Activated T-helper 1 cell treated with Interleukin-2 at 50 U/mL for 16 hours (primary cell): Measurements from ENCODE around the gene PLA2G4E.

Experiments used
- DNase-seq: peaks from one replicate; pipeline ENCODE4 v3.0.0-alpha.2; 2020; ENCODE audit warnings: low read depth

PLA2G4E gene

DNA sequence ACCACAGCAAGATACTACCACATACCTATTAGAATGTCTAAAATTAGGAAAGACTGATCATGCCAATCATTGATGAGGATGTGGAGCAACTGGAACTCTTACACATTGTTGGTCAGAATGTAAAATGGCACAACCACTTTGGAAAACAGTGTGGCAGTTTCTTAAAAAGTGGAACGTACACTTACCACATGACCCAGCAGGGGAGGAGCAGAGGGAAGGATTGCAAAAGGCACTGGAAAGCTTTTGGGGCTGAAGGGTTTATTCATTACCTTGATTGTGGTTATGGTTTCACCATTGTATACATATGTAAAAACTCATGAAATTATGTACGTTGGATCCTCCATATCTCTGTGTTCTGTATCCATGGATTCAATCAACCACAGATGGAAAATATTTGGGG, 45.2 kb downstream of the PLA2G4E start:
- DNase-seq = no peak

DNA sequence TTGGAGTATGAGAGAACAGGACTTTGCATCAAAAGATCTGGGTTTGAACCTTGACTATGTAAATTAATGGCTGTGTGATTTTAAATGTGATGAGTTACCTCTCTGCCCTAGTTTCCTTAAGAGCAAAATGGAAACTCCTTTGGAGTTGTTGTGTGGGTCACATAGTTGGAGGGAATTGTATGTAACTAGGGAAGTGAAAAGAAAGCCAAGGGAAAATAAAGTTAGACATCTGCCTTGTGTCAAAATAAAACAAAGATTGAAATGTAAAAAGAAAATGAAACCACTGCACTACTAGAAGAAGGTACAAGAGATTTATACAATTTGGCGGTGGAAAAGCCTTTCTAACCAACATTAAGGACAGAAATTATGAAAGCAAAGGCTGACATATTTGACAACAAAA, 46.8 kb downstream of the PLA2G4E start:
- no peak for DNase-seq

DNA sequence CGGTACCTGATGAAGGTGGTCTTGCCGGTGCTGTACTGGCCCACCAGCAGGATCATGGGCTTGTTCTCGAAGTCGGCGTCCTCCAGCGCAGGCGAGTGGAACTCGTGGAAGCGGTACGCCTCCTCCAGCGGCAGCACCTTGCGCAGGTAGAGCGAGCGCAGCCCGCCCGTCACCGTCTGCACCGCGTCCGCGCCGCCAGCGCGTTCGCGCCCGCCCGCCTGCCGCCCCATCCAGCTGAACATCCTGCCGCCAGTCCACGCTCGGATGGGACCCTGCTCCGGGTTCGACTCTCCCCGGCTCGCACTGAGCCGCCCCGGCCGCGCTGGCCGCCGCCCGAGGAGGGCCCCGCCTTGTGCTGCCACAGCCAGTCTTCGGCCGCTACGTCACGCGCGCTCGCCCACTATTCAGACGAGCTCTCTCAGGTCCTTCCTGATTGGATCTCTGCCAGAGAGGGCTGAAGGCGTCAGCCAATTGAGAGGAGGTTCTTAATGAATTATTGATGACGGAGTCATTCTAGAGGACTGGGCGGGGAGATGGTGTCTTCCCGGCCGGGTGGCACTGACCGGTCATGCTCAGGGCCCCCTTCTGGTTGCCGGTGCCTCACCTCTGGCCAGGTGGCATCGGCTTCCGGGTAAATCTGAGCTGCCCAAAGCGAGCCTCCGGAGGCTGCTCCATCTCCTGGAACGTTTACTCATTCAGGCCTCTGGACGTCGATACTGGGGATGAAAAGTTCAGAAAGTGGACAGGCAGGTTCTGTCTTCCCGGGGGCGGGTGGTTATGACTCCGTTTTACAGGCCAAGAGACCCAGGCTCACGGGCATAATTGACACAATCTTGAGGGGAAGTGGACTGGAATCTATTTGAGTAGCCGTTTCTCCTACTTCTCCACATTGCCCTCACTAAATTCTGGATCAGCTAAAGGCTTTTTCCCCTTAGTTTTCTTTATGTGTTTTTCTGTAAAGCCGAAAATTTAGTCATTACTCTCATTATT, 48.3 kb downstream of the PLA2G4E start, which contains the start of gene EHD4:
Gene EHD4 (minus strand): TSS at position 305 of the 990 bp plus-strand sequence. CDS start 63 bp downstream, at position 242.
- DNase-seq = peak; percentile 84

DNA sequence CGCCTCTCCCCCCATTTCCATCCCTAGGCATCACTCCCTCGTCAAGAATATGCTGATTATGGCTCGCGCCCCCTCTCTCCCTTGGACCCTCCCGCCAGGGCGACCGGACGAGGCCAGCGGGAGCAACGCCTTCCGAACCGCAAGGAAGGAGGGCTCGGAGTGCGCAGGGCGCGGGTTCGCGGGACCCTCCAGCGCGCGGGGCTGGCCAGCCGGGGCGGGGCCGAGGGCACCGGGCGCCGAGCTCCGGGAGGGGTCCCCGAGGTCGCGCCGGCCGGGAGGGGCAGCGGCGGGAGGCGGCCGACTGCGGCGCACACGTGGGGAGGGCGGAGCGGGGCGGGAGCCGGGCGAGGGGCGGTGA, 49.0 kb downstream of the PLA2G4E start:
- DNase-seq = no peak

DNA sequence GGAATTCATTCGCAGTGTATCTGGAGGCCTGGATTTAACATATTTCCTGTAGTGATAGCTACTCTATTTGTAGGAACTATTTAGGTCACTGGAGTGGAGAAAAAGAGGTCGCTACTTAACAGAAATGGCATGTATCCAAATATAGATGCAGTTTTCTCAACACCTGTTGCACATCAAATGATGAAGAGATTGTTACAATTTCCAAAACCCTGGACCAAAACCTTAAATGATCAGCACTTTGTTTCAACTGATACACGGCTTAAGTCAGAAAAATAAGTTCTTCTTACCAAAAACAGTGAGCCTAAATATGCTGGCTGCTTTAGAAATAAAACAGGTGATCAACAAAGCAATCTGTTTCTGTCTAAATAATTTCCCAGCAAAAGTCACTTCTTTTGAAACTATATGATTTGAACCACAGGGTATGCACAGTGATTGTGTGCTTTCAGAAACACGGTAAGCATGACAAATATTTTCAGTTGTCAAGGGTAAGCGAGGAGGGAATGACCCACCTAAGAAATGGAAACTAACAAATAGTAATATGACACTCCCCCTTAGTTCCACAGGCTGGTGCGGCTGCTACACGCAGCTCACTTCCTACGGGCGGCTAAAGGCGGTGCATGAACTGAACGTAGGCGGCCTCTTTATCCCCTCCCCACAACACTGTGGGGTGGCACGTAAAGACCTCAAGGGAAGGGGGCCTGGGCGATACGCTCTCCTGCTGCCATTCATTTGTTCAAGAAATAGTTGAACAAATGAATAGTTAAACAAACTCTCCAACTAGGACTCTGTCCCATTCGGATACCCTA, 49.5 kb downstream of the PLA2G4E start:
- peak; percentile 44 for DNase-seq

DNA sequence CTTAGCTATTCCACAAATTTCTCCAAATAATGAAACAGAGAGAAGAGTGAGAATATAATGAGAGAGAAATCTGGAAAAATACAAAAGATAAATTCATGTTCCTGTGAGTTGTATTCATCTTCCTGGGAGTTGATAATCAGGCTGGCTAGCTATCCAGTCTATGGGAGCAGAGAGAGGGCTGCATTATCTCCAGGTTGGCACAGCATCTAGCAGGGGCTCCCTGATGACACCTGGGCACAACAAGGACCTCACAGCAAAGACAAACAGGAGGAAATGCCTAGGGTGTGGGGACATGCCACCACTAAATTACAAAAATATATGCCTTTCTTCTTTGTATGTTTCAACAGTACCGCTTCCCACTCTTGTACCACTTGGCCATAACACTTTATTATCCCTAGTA, 50.4 kb downstream of the PLA2G4E start:
- no peak for DNase-seq

DNA sequence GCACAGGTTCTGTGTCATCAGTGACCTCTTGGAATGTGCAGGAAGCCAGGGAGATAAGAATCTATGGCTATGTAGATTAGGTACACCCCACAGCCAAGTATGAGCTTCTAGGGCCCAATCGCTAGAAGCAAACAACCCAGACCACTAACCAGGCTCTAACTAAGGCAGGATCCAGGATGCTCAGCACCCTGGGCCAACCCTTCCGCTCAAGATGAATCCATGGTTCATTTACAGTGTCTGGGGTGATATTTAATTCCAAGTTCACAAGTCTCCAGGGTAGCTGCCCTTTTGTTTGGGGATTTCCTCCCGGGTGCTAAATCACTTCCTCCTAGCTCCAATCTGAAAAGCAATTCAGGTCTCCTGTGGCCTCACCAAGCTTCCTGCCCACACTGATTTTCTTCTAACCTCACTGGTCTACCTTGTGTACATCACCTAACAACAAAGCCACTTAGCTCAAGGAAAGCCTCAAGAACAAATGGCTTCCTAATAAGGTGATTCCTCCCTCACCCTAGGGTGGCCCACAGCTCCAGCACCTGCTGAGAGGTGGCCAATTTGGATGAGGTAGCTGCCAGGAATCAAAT, 50.9 kb downstream of the PLA2G4E start:
- DNase-seq = no peak

DNA sequence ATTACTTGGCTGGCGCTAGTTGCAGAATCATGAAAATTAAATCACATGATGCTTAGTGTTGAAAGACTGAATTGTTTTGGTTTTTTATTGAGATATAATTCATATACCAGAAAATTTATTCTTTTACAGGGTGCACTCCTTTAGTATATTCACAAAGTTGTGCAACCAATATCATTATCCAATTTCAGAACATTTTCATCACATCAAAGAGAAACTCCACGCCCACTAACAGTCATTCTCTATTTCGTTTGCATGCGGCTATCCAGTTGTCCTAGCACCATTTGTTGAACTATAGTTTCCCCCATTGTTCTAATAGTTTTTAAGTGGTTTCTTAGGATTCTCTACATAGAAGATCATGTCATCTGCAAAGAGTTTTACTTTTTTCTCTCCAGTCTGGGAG, 52.1 kb downstream of the PLA2G4E start:
- DNase-seq = no peak

DNA sequence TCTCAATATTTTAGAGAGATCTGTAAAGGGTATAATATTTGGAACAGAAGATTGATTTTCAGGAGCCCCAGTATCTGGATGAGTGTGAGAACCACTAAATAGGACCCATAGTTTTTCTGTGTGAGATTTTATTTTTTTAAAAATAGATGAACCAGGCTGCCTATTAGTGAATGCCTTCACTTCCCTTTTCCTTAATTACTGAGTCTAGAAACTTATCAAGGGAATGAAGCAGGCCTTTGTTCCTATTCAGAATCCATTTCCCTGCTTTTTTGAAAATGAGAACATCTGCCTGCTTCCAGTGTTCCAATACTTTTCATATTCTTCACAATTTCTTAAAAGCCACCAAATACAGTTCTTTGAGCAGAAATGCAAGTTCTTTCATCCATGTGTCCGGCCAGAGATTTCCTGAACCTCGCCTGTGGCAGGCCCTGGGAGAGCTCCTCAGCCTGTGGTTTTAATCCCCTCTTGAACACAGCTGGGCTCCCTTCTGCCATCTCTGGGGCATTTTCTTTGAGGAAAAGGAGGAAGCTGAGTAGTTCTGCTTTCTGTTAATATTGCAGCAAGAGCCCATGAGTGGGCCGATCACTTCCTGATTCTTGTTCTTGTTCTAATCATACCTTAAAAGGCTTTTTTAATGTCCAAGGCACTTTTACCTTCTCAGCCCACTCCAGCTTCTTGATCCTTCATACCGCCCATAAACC, 53.2 kb downstream of the PLA2G4E start:
- DNase-seq = no peak

DNA sequence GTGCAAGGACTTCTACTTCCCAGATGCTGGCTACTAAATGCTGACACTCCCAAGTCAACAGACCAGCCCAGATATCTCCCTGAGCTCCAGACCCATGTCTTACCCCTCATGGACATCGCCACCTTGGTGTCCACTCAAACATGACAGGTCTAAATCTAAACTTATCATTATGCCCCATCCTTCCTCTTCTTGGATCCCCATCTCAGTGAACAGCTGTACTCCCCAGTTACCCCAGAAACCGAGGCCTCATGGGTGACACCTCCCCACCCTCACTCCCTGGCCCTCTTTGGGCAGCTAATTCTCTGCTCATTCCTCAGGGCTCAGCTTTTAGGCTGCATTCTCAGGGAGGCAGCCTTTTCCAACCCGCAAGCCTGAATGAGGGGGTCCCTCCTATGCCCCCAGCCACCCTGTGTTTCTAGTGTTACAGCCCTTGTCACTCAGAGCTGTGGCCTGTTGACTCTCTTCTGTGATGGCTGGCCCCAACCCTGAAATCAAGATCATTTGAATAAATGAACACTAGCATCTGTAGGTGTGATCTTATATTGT, 53.8 kb downstream of the PLA2G4E start:
- DNase-seq = no peak

DNA sequence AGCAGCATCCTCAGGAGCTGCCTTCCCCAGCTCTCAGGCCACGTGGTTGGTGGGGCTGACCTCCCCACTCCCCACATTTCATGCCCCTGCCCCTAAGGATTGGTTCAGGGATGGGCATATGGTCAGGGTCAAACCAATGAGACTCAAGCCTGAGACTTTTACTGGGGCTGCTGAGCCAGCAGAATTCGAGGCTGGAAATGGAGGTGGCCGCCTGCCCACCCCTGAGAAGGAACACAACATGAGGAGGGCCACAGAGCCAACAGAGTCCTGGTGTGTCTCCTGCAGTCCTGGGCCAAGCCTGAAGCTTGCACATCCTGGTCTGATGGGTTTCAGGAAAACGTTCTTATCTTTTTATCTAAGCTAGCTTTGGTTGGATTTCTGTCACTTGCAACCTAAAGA, 54.4 kb downstream of the PLA2G4E start:
- no peak for DNase-seq

DNA sequence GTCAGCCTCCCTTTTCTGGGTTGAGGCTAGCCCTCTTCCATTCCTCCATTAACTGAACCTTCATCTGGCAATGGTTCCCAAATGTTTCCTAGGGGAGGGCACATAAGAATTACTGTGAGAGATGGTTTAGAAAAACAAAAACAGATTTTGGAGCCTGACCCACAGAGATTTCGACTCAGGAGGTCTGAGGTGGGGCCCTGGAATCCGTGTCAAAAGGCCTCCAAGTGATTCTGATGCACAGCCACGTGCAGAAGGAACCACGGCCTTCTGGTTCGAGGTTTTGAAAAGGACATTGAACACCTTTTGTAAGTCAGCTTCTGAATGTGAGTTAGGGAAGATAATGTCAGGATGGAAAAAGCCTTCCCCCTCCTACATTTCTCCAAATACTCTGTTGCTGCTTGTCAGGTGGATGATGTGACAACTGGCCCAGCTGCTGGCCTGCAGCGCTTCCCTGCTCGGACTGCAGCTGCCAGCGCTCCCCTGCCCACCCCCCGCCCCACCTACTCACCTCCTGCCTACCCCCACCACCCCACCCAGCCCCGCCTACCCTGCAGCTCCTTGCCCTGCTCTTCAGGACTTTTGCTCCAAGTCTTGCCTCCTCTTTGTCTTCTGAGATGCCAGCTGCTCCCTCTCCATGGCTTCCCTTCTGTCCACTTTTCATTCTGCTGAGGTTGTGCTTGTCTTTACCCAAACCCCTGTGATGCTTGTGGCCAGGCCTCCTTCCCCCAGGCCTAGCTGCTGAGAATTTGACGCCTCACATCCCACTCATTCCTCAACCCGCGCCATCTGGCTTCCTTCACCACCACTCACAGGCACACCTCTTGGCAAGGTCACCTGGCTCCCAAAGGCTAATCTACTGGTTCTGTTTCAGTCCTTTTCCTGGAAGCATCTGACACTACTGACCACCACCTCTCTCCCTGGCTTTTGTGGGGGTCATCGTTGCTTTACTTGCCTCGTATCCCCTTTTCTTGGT, 55.1 kb downstream of the PLA2G4E start:
- DNase-seq = no peak

DNA sequence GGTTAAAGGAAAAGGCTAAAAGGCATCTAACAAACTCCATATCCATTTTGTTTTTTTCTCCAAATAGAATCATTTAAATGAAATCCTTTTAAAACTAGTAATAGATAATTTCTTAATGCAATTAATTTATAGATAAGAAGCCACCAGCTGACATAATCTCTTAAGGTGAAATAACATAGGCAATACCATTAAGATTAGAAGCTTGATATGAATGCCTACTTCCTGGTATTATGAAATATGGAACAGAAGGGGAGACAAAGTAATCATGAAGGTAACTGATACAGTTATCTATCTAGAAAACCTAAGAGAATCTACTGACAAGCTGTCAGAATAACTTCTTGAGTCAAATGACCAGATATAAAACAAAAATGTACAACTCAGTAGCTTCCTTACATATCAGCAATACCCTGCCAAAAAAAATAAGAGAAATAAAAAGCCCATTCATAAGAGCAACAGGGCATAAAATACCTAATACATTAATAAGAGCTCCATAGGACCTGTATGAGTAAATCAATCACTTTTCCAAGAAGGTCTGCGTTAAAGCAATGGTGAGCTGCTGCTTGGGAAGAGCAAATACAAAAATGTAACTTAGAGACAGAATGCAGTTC, 59.1 kb downstream of the PLA2G4E start:
- no peak for DNase-seq

DNA sequence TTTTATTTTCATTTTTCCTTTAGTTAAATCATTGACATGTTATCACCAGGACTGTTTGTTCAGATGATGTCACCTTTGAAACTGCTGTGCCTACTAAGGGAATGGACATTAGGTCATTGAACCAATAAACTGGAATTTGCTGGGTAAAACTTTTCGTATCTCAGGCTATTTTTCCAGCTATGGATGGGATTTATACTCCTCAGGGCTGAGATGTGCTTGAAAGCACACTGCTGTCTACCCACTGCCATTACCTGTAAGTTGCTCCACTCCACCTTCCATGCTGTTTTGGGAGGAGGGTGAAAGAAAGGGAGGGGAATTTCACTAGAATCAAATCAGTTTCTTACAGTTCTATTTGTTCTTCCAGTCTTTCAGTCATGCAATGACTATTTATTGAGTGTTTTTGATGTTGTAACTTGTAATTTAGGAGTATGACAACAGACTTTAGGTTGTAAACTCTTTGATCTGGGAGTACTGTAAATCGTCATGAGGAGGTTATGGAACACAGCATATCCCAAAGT, 59.8 kb downstream of the PLA2G4E start:
- no peak for DNase-seq

DNA sequence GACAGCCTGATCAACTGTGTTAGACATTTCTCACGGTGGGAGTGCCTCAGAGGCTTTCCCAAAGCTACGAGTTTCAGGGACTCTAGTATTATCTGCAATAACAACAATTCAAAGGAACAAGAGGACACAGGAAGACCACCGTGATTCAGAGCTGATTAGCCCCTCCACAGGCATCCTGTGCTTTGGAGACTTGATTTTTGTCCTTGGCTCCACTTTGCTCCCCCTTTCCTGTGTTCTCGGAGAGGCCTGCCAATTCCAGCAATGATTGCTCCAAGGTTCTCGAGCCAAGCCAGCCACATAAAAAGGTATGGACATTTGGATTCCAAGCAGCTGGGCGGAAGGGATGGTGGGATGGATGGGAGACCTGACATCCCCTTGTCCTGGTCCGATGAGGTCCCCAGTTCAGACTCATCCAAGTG, 62.8 kb downstream of the PLA2G4E start:
- no peak for DNase-seq

DNA sequence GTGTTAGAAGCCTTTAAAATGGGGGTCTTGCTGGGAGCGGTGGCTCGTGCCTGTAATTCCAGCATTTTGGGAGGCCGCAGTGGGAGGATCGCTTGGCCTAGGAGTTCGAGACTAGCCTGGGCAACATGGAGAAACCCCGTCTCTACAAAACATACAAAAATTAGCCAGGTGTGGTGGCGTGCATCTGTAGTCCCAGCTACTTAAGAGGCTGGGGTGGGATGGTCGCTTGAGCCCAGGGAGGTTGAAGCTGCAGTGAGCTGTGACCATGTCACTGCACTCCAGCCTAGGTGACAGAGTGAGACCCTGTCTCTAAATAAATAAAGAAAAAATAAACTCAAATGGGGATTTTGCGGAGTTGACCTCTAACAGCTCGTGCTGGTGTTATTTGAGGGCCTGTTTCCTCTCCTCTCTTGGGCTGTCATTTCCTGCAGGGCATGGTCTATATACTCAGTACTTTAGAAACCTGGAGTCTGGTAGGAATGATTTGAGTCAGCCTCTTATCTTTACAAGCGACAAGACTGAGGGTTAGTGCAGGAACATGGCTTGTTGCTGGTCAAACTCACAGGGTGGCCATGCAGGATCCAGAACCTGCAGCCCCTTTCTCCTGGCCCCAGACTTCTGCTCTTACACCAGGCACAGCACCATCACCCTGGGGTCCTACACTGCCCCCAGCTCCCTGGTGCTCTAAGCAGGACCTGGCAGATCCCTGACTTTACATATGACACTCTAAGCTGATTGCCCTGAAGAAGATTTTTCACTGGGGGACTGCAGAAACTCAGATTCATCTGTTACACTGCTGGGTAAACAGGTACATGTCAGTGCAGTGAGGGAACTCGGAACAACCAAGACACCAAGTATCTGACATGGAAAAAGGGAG, 63.6 kb downstream of the PLA2G4E start:
- no peak for DNase-seq

DNA sequence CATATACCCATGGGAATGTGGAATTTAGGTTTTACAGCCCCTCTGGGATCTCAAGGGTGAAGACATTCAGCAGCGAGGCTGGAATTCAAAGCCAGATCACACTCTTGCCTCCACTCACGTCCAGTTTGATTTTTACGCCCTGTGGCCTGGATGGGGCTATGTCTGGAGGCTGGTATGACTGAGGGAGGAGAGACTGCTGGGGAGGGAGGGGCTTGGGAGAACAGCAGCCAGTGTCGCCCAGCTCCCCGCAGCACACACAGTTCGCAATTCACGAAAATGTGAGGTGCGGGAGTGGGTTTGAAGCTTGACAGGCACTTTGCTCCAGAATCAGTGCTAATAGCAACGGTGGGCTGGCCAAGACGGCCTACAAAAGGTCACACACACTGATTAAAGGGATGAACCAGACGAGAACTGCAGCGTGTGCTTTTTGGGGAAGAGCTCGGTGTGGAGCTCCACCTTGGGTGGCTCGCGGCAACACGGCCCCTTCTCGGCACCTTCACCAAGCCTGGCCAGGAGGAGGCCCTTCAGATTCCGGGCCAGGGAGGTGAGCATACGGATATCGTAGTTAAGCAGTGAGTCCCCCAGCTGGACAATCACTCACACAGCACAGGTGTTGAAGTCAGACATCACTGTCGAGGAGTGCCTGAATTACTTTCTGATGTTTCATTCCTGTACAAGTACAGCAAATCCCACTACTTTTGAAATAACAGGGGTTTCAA, 64.9 kb downstream of the PLA2G4E start:
- no peak for DNase-seq

DNA sequence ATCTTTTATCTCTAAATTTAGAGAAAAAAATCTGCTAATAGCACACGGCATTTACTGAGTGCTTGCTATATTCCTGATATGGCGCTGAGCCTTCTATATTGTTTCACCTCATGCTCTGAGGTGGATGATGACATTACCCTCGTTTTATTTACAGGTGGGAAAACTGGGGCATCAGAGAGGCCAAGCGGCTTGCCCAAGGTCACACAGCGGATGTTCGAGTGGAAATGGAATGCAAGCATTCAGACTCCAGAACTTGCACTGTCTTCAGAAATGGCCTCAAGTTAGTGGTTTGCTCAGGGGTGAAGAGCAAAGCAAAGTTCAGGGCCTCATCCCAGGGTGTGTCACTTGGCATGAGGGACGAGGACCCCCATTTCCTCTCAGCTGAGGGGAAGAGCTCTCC, 65.7 kb downstream of the PLA2G4E start:
- DNase-seq = no peak
